ENCODE measurements around the gene AIG1. TPM values are rescaled to one million over a fixed set of nuclear protein-coding genes. Genes with fewer than 3 reads are reported as not detected.

Gene AIG1
- total and polyA plus RNA-seq, 2 of the 13 experiments (the other 11 are each of a cell fraction or from before 2014, with no cell fraction given): 115 to 197 TPM

- H3K4me3 ChIP-seq (replicated peaks in 1 of 3; ENCODE audit: insufficient read depth in 1 of 3, low read depth in 2 of 3, low read length in 3 of 3): no peak overlapping the region
- no peak overlapping the region for H3K4me2 ChIP-seq (ENCODE audit: low read depth, low read length)
- 51% methylated on average over 2 of the region's 2 CpGs for WGBS (ENCODE audit: low lambda C conversion rate)
- ATAC-seq (no peak), FAIRE-seq (no peak), DNase-seq (ENCODE audit: low spot score) (no peak)
- H3K27me3 ChIP-seq (ENCODE audit: control insufficient read depth in 1 of 2, insufficient read depth in 2 of 2, low read length in 2 of 2): no peaks in the 10 kb centered on the region
- intact Hi-C loops (cut with micrococcal nuclease; ENCODE audit: unreplicated experiment) (no loop called here), in situ Hi-C loops (cut with HindIII; ENCODE audit: extremely low pct_ligation_motif_present, low pct_unique_long_range_greater_than_20kb) (no loop called here)
- ChIA-PET CTCF (ENCODE audit: low intra/inter-chr PET ratio, low total read pairs) (no interaction called here), POLR2A (no interaction called here)
- no peaks in the 10 kb centered on the region for H3K79me2 ChIP-seq (ENCODE audit: insufficient read depth, low read length)
- H2AFZ ChIP-seq (ENCODE audit: low read length): no peak overlapping the region
- BruUV-seq (replicated peaks): no TSS peak
- TF ChIP-seq POLR2AphosphoS2 (IDR thresholded peaks at IDR 0.05; ENCODE audit: low read depth, low read length) (no peak), RARG (CRISPR knock-in tag; IDR thresholded peaks at IDR 0.05; ENCODE audit: low read depth) (no peak), FIP1L1 (IDR thresholded peaks at IDR 0.05; ENCODE audit: borderline replicate concordance, insufficient read depth, low read depth, low read length) (no peak), HDAC1 (CRISPR knock-in tag; IDR thresholded peaks at IDR 0.05) (no peak)
- H3K36me3 ChIP-seq (replicated peaks in 1 of 2; ENCODE audit: control insufficient read depth in 1 of 2, insufficient read depth in 2 of 2, low read length in 2 of 2): no peaks in the 10 kb centered on the region
- no peaks in the 10 kb centered on the region for H4K20me1 ChIP-seq (ENCODE audit: insufficient read depth, low read length)
- no peaks in the 10 kb centered on the region for H3K9me3 ChIP-seq (ENCODE audit: low read length)
- H3K9ac ChIP-seq (ENCODE audit: insufficient read depth, low read depth, low read length): no peak overlapping the region
- no peak overlapping the region for H3K27ac ChIP-seq (ENCODE audit: extremely low read length, insufficient read depth, low read length)
- no peaks in the 10 kb centered on the region for H3K4me1 ChIP-seq (ENCODE audit: insufficient read depth, low read length)
Observed at GRCh38 chr6:143362192-143362558, 301.5 kb downstream of the AIG1 start.

- H3K79me2 ChIP-seq (ENCODE audit: insufficient read depth, low read length): no peaks in the 10 kb centered on the region
- DNase-seq (ENCODE audit: low spot score) (no peak), ATAC-seq (no peak), FAIRE-seq (no peak)
- no peaks in the 10 kb centered on the region for H3K9me3 ChIP-seq (ENCODE audit: low read length)
- no peak for TF ChIP-seq ZNF225 (CRISPR knock-in tag; IDR thresholded peaks at IDR 0.05)
- no peak for TF ChIP-seq MAX (IDR thresholded peaks at IDR 0.05)
- no peak for TF ChIP-seq HDAC1 (CRISPR knock-in tag; IDR thresholded peaks at IDR 0.05)
- TF ChIP-seq ONECUT2 (CRISPR knock-in tag; IDR thresholded peaks at IDR 0.05): no peak
- TF ChIP-seq, protein P1, sequence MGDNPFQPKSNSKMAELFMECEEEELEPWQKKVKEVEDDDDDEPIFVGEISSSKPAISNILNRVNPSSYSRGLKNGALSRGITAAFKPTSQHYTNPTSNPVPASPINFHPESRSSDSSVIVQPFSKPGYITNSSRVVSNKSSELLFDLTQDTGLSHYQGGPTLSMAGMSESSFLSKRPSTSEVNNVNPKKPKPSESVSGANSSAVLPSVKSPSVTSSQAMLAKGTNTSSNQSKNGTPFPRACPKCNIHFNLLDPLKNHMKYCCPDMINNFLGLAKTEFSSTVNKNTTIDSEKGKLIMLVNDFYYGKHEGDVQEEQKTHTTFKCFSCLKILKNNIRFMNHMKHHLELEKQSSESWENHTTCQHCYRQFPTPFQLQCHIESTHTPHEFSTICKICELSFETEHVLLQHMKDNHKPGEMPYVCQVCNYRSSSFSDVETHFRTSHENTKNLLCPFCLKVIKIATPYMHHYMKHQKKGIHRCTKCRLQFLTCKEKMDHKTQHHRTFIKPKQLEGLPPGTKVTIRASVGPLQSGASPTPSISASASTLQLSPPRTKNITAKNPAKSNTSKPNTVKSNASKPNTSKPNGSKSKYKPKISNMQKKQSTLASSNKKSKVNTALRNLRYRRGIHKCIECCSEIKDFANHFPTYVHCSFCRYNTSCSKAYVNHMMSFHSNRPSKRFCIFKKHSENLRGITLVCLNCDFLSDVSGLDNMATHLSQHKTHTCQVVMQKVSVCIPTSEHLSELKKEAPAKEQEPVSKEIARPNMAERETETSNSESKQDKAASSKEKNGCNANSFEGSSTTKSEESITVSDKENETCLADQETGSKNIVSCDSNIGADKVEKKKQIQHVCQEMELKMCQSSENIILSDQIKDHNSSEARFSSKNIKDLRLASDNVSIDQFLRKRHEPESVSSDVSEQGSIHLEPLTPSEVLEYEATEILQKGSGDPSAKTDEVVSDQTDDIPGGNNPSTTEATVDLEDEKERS (CRISPR knock-in tag; IDR thresholded peaks at IDR 0.05): no peak
- no peak for TF ChIP-seq ZNF724P (CRISPR knock-in tag; IDR thresholded peaks at IDR 0.05; ENCODE audit: borderline replicate concordance)
- no peaks in the 10 kb centered on the region for H3K36me3 ChIP-seq (replicated peaks in 1 of 2; ENCODE audit: control insufficient read depth in 1 of 2, insufficient read depth in 2 of 2, low read length in 2 of 2)
- H3K27ac ChIP-seq (ENCODE audit: extremely low read length, insufficient read depth, low read length): no peak overlapping the region
- H3K9ac ChIP-seq (ENCODE audit: insufficient read depth, low read depth, low read length): no peak overlapping the region
- intact Hi-C loops (cut with micrococcal nuclease; ENCODE audit: unreplicated experiment): no loop called here
- WGBS (ENCODE audit: low lambda C conversion rate): 94% methylated on average over 2 of the region's 2 CpGs
- BruUV-seq (replicated peaks): no TSS peak
- POLR2A ChIA-PET: no interaction called here
- no peaks in the 10 kb centered on the region for H3K27me3 ChIP-seq (ENCODE audit: control insufficient read depth in 1 of 2, insufficient read depth in 2 of 2, low read length in 2 of 2)
- H3K4me3 ChIP-seq (replicated peaks in 1 of 3; ENCODE audit: insufficient read depth in 1 of 3, low read depth in 2 of 3, low read length in 3 of 3): no peak overlapping the region
- CTCF ChIA-PET (ENCODE audit: low intra/inter-chr PET ratio, low total read pairs): no interaction called here
- no peaks in the 10 kb centered on the region for H4K20me1 ChIP-seq (ENCODE audit: insufficient read depth, low read length)
- no peak overlapping the region for H3K4me2 ChIP-seq (ENCODE audit: low read depth, low read length)
- no peak overlapping the region for H2AFZ ChIP-seq (ENCODE audit: low read length)
- H3K4me1 ChIP-seq (ENCODE audit: insufficient read depth, low read length): no peaks in the 10 kb centered on the region
- in situ Hi-C loops (cut with HindIII; ENCODE audit: extremely low pct_ligation_motif_present, low pct_unique_long_range_greater_than_20kb): no loop called here
Observed at GRCh38 chr6:143363299-143363698, 302.6 kb downstream of the AIG1 start.

Data from HepG2 (cell line).